Right atrium auricular region (tissue), 2 donors: Measurements from ENCODE around the gene STXBP3. TPM values are rescaled to one million over a fixed set of nuclear protein-coding genes. Genes with fewer than 3 reads are reported as not detected.

Source experiments
- DNase-seq: peaks from one replicate; pipeline ENCODE4 v3.0.0-alpha.2; 2019; ENCODE audit warnings: low spot score
- H3K27ac ChIP-seq, 2 donors: fragments of 200-600 bp; sonication (generic); 1 replicate in 1 of 2; 2 replicates in 1 of 2; pipeline ENCODE4 v1.5.1; 2016 to 2019
- H3K27me3 ChIP-seq, 2 donors: fragments of 200-600 bp; sonication (generic); one replicate each; pipeline versions ENCODE4 v1.5.1 to v1.6.0; 2017 to 2019
- H3K36me3 ChIP-seq: fragments of 200-600 bp; sonication (generic); one replicate; pipeline ENCODE4 v1.5.1; 2016
- H3K4me1 ChIP-seq, 2 donors: fragments of 200-600 bp; sonication (generic); one replicate each; pipeline versions ENCODE4 v1.5.1 to v1.6.0; 2017 to 2019
- H3K4me3 ChIP-seq, 2 donors: fragments of 200-600 bp; sonication (generic); 1 replicate in 1 of 2; 2 replicates in 1 of 2; pipeline ENCODE4 v1.5.1; 2017 to 2019; ENCODE audit warnings: mild to moderate bottlenecking in 1 of 2, moderate library complexity in 1 of 2
- H3K9me3 ChIP-seq, 2 donors: fragments of 200-600 bp; sonication (generic); one replicate each; pipeline ENCODE4 v1.5.1; 2019
- CTCF ChIP-seq, 2 donors: fragments of 200-600 bp; sonication (generic); IDR thresholded peaks; one replicate each; pipeline ENCODE4 v1.5.1; 2019; ENCODE audit warnings: antibody characterized with exemption in 2 of 2
- total RNA-seq, 2 donors: library from RNA; depleted of rRNA; stranded (reverse); fragments of >200 nt; gene quantifications; one replicate each; pipeline ENCODE4 v1.1.0, GENCODE V29; 2016

The STXBP3 gene
- total RNA-seq, 2 donors from 2014 or later: 26.4 to 27.7 TPM

GRCh38 chr1:108799001-108799400 is 52.5 kb downstream of the STXBP3 start:
- Histone ChIP-seq H3K9me3 (no peaks in the 10 kb centered on the region), H3K27me3 (no peaks in the 10 kb centered on the region), H3K36me3 (peaks cover 78% of the 10 kb centered on the region), H3K27ac (no peak overlapping the region), H3K4me3 (no peak overlapping the region), H3K4me1 (no peaks in the 10 kb centered on the region)
- TF ChIP-seq CTCF (IDR thresholded peaks at IDR 0.05): no peak
- no peak for DNase-seq

DNA sequence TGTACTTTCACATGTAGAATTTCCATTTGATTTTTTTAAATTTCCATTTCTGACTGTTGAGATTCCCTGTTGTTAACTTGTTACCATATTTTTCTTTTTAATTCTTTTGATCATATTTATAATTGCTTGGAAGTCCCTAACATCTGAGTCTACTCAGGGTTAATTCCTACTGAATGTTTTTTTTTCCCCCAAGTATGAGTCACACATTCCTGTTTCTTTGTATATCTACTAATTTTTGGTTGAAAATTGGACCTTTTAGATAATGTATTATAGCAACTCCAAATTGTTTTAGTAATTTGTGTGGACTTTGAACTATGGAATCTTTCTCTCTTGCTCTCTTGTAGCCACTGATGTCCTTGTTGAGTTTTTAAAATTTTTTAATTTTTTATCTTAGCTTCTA is 54.6 kb downstream of the STXBP3 start:
- no peaks in the 10 kb centered on the region for H3K9me3 ChIP-seq
- no peak overlapping the region for H3K27ac ChIP-seq
- TF ChIP-seq CTCF (IDR thresholded peaks at IDR 0.05): no peak
- H3K36me3 ChIP-seq: peaks cover 80% of the 10 kb centered on the region
- no peaks in the 10 kb centered on the region for H3K4me1 ChIP-seq
- H3K27me3 ChIP-seq: no peaks in the 10 kb centered on the region
- H3K4me3 ChIP-seq: no peak overlapping the region
- DNase-seq: no peak

GRCh38 chr1:108803548-108803947 is 57.1 kb downstream of the STXBP3 start:
- TF ChIP-seq CTCF (IDR thresholded peaks at IDR 0.05): no peak
- Histone ChIP-seq H3K9me3 (no peaks in the 10 kb centered on the region), H3K4me3 (no peak overlapping the region), H3K27me3 (no peaks in the 10 kb centered on the region), H3K4me1 (no peaks in the 10 kb centered on the region), H3K36me3 (peaks cover 81% of the 10 kb centered on the region), H3K27ac (no peak overlapping the region)
- no peak for DNase-seq

GRCh38 chr1:108808438-108808837 is 62.0 kb downstream of the STXBP3 start:
- Histone ChIP-seq H3K4me3 (no peak overlapping the region), H3K27ac (no peak overlapping the region), H3K4me1 (no peaks in the 10 kb centered on the region), H3K27me3 (no peaks in the 10 kb centered on the region), H3K9me3 (no peaks in the 10 kb centered on the region), H3K36me3 (peaks cover 47% of the 10 kb centered on the region)
- DNase-seq: no peak
- TF ChIP-seq CTCF (IDR thresholded peaks at IDR 0.05): no peak

DNA sequence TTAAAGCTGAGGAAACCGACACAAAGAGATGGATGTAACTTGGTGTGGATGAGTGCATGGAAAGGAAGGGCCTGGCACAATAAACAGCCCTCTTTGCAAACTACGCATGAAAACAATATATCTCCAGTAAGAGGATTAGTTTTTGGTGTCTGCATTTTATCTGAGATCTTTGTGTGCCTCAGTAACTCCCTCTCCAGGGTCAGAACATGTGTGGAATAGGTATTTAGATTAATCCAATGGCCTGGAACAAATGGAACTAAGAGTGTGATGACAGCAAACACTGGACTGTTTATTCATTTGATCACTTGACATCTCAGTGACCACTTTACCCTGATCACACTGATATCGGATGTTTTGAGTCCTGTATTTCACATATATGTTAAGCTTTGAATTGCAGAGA is 65.1 kb downstream of the STXBP3 start:
- Histone ChIP-seq H3K4me1 (peaks cover 0 to 21% of the 10 kb centered on the region in 2 donors), H3K27ac (no peak overlapping the region), H3K27me3 (no peaks in the 10 kb centered on the region), H3K36me3 (peaks cover 21% of the 10 kb centered on the region), H3K9me3 (no peaks in the 10 kb centered on the region), H3K4me3 (no peak overlapping the region)
- DNase-seq: no peak
- TF ChIP-seq CTCF (IDR thresholded peaks at IDR 0.05): no peak

DNA sequence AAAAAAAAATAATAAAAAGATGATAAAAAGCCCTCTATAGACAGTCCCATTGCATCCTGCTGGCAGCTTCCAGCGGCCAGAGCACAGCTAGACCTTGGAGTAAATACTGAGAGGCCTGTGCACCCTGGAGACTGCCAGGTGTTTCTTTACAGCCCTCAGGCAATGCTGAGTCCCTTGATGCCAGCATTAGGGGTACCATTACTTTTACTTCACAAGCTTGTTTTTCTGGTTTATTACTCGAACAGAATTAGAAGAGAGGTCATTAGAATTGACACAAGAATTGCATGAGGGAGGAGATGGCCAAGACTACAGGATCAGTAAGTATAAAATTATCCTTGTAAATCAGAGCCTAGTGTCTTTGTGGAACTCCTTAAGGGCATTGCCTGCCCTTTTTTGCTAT is 66.9 kb downstream of the STXBP3 start:
- peaks cover 4% of the 10 kb centered on the region for H3K36me3 ChIP-seq
- no peak overlapping the region for H3K27ac ChIP-seq
- H3K9me3 ChIP-seq: no peaks in the 10 kb centered on the region
- no peak for TF ChIP-seq CTCF (IDR thresholded peaks at IDR 0.05)
- H3K27me3 ChIP-seq: no peaks in the 10 kb centered on the region
- no peak for DNase-seq
- H3K4me3 ChIP-seq: no peak overlapping the region
- peaks cover 0 to 28% of the 10 kb centered on the region in 2 donors for H3K4me1 ChIP-seq
